Right ventricle myocardium inferior (tissue), 1 donor: ENCODE results near the gene CREB1. TPM values are rescaled to one million over a fixed set of nuclear protein-coding genes. Genes with fewer than 3 reads are reported as not detected.

Experiments used
- ATAC-seq: fragments of 200-7000 bp; cut with Tn5 transposase; one replicate; pipeline ENCODE4 v1.9.1; 2020; ENCODE audit warnings: mild to moderate bottlenecking, moderate library complexity
- DNase-seq: peaks from one replicate; pipeline ENCODE4 v3.0.0; 2021; ENCODE audit errors: missing footprints
- intact Hi-C: fragments of 100-400 bp; cut with DNase I; formaldehyde crosslinking; loops from one replicate; pipeline ENCODE4 v1.11.0; 2022
- total RNA-seq: library from RNA; stranded (reverse); fragmentation: NEBNext Ultra II Directional; extraction: Animal tissue kit (Norgen Biotek cat#: 25700); gene quantifications from one replicate; pipeline ENCODE4 v1.2.1, GENCODE V29; 2021
- donor health status: DM: no; HTN: yes; CAD: no; lungs with severe emphysema.

The CREB1 gene
- total RNA-seq, 1 donor from 2014 or later: 57.0 TPM

DNA sequence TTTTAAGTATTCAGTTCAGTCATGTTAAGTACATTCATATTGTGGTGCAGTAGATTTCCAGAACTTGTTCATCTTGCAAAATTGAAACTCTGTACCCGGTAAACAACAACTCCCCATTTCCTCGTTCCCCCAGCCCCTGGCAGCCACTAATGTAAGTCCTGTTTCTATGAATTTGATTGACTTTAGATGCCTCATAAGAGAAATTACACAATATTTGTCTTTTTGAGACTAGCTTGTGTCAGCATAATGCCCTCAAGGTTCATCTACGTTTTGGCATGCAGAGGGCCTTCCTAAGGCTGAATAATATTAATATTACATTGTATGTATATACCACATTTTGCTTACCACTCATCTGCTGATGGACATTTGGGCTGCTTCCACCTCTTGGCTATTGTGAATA is 64.5 kb downstream of the CREB1 start:
- intact Hi-C loops: no loop called here
- ATAC-seq (no peak), DNase-seq (no peak)

DNA sequence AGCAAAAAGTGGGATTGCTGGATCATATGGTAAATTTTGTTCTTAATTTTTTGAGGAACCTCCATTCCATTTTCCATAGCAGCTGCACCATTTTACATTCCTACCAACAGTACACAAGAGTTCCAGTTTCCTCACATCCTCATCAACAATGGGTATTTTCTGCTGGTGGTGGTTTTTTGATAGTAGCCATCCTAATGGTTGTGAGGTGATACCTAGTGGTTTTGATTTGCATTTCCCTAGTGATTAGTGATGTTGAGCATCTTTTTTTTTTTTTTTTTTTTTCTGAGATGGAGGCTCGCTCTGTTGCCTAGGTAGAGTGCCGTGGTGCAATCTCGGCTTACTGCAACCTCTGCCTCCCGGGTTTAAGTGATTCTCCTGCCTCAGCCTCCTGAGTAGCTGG is 65.0 kb downstream of the CREB1 start:
- no peak for DNase-seq
- no peak for ATAC-seq
- intact Hi-C loops: no loop called here

GRCh38 chr2:207599636-207600035 is 69.9 kb downstream of the CREB1 start:
- intact Hi-C loops: no loop called here
- DNase-seq (no peak), ATAC-seq (no peak)

GRCh38 chr2:207600231-207600630 is 70.5 kb downstream of the CREB1 start:
- ATAC-seq (no peak), DNase-seq (no peak)
- intact Hi-C loops: no loop called here

DNA sequence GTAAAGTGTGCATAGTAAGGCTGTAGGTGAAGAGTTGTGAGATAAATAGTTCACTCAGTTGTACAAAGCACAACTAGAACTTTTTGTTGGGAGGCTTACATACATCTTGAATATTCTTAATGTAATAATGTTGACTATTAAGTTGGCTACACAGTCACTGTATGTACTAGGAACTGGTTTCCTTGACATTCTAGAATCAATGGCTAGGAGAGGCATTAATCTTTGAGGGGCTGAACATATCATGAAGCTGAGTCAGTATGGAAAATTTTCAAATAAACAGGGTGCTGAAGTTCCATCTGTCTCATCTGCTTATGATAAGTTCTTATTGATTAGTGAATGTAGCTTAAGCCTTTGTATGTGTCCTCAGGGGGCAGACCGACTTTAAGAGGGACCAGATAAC is 72.0 kb downstream of the CREB1 start:
- DNase-seq (no peak), ATAC-seq (no peak)
- intact Hi-C loops: no loop called here

- no peak for DNase-seq
- intact Hi-C loops: no loop called here
- ATAC-seq: no peak
Measured at GRCh38 chr2:207603486-207603885, 73.7 kb downstream of the CREB1 start.

- DNase-seq (no peak), ATAC-seq (no peak)
- intact Hi-C loops: no loop called here
Measured at GRCh38 chr2:207606399-207606798, 76.6 kb downstream of the CREB1 start.

DNA sequence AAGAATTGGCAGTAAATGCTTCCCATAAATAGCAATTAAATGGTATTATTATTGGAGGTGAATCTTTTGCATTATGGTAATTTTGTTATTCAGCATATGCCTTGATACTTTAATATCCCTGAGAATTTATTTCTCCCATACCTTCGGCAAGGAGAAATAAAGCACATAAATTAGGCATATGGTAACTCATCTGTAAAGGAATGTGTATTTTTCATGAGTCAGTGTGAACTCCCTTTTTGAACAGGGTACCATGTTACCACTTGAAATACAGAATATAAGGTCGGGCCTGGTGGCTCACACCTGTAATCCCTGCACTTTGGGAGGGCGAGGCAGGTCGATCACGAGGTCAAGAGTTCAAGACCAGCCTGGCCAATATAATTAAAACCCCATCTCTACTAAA is 77.1 kb downstream of the CREB1 start:
- ATAC-seq (no peak), DNase-seq (no peak)
- intact Hi-C loops: no loop called here

- no peak for ATAC-seq
- intact Hi-C loops: no loop called here
- DNase-seq: no peak
Measured at GRCh38 chr2:207612714-207613113, 83.0 kb downstream of the CREB1 start.

DNA sequence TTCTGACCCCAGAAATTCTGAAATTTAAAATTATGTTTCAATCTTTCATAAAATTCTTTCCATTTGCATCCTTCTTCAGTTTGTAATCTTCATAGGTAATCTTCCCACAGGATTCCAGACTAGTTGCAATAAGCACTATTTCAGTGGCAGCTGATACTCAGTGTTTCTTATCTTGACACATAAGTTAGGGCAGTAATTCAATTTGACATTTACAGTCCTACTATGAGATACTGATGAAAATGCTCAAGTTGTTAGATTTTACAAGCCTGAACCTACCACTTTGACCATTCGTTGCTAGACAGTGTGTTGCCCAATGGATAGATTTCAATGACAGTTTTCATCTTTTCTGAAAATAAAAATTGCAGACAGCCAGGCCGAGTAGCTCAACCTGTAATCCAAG is 85.1 kb downstream of the CREB1 start:
- intact Hi-C loops: no loop called here
- DNase-seq: no peak
- no peak for ATAC-seq

GRCh38 chr2:207616185-207616584 is 86.4 kb downstream of the CREB1 start:
- intact Hi-C loops: no loop called here
- ATAC-seq: no peak
- no peak for DNase-seq

GRCh38 chr2:207617011-207617671 is 87.4 kb downstream of the CREB1 start:
- intact Hi-C loops: no loop called here
- no peak for ATAC-seq
- DNase-seq: no peak

DNA sequence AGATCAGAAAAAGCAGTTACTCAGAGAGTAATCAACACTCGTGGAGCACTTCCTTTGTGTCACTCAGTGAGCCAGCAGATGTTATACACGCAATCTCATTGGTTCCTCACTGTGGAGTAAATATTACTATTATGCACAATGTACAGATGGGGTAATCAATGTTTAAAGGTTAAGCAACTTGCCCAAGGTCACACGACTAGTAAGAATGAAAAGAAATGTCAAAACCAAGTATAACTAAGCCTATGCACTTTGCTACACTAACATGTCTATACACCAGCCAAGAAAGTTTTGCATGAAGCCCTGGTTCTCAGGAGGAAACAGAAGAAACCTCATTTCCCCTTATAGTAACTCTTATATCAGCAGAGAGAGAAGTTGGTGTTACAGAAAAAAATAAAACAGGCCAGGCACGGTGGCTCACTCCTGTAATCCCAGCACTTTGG is 90.0 kb downstream of the CREB1 start:
- no peak for ATAC-seq
- DNase-seq: no peak
- intact Hi-C loops: no loop called here

- DNase-seq (no peak), ATAC-seq (no peak)
- intact Hi-C loops: no loop called here
Measured at GRCh38 chr2:207621501-207622039, 91.8 kb downstream of the CREB1 start.

GRCh38 chr2:207624185-207625013 is 94.6 kb downstream of the CREB1 start:
- intact Hi-C loops: loop anchor here (1.0 to 5.0 kb wide), 4 partner anchors 87 to 403 kb away; partner anchors contain the start of genes CCNYL1 and PLEKHM3

DNA sequence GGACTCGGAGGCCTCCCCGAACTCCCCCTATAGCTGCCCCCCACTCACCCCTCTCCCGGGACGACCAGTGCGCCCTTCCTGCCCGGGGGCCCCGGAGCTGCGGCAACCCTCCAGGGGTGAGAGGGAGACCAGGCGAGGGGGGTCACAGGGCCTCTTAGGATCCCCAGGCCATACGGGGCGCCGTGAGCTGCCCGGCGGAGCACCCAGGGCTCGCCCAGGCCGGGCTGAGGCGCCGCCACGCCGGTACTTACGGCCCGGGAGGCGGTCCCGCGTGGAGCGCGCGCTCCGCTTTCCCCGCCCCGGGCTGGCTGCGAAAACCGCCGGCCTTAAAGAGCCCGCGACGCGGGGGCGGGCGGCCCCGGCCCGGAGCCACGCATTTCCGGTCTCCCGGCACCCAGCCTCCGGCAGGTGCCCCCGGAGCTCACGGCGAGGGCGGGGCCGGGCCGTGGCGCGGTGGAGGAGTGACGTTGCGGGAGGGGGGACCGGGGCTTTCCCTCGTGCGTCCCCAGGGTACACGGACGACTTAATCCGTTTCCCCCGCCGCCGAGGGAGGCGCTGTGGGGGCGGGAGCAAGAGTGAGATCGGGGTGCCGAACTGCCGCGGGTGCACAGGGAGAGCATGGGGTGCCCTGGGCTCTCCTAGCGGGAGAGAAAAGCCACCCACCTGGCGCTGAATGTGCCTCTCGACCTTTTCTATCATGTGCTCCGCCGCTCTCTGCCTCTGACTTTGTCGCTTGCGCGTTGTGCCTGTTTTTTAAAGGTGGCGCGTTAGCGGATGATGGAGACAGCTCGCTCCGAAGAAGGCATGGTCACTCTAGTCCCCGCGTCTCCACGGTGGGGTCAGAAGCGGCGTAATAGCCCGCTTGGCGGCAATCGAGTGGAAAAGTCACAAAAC is 95.5 kb downstream of the CREB1 start, which contains the start of gene METTL21A:
Gene METTL21A (minus strand): TSS at position 381 of the 894 bp plus-strand sequence. CDS start 1,019 bp downstream, outside the sequence.
- intact Hi-C loops: loop anchor here (1.0 to 5.0 kb wide), 4 partner anchors 86 to 402 kb away; partner anchors contain the start of genes CCNYL1 and PLEKHM3
- ATAC-seq: peak; percentile 96
- peak; percentile 94 for DNase-seq

More at GRCh38 chr2:207624185-207625013, 94.6 kb downstream of the CREB1 start:
- ATAC-seq (peak; percentile 68), DNase-seq (peak; percentile 89)

DNA sequence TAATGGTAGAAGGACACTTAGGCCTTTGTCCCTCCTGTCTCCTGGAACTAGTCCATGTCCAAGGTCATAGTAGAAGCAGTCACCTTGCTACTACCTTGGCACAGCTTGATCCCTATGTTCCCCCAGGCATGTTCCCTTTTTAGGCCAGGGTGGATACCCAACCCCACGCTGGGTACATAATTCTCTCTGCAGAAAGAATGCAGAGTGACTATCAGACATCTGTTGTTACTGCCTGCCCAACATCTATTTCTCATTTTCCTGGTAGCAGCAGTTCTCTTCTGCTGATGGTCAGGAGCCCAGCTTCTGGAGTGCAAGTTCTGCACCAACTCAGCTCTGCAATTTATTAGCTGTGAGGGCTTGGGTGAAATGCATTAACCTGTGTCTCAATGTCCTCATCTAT is 99.8 kb downstream of the CREB1 start:
- ATAC-seq: no peak
- no peak for DNase-seq
- intact Hi-C loops: loop anchor here (5.0 kb wide), 2 partner anchors 103 to 398 kb away; partner anchors contain the start of gene PLEKHM3

- intact Hi-C loops: no loop called here
- DNase-seq (no peak), ATAC-seq (no peak)
Measured at GRCh38 chr2:207630491-207630890, 100.7 kb downstream of the CREB1 start.
